DMS79 (cell line): ENCODE data around the gene TAF11L13.

Experiments
- DNase-seq: peaks from one replicate; lab custom pipeline; 2025; lab: John Stamatoyannopoulos, UW

TAF11L13 gene

GRCh38 chr5:17679597-17680203 is 47.8 kb downstream of the TAF11L13 start:
- DNase-seq, result no peak

GRCh38 chr5:17680737-17681136 is 48.8 kb downstream of the TAF11L13 start:
- DNase-seq, result no peak
